ENCODE measurements around the gene GNB1. TPM values are rescaled to one million over a fixed set of nuclear protein-coding genes. Genes with fewer than 3 reads are reported as not detected.
"Not testable (repeated sequence)": the region's sequence is repeated elsewhere in the genome, so short reads cannot be mapped to it uniquely, and the experiment has no call there.

The GNB1 gene
- polyA plus RNA-seq, 3 donors, result 270 to 294 (median 288) TPM

DNA sequence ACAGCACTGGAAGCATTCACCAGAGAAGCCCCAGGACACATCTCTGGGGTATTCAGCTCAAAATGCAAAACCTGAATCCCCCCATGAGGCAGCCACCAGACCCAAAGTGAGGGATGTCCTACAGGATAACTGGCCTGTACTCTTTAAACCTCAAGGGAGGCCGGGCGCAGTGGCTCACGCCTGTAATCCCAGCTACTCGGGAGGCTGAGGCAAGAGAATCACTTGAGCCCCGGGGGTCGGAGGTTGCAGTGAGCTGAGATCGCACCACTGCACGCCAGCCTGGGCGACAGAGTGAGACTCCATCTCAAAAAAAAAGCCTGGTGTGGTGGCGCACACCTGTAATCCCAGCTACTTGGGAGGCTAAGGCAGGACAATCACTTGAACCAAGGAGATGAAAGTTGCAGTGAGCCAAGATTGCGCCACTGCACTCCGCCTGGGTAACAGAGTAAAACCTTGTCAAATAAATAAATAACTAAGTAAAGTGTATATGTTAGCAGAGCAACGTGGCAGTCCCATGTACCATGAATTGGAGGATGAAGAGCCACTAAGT lies 29.1 kb downstream of the GNB1 start:
- DNase-seq (ENCODE audit: low read depth in 3 of 3, low spot score in 2 of 3), result not testable (repeated sequence)

GRCh38 chr1:1861339-1861730 lies 29.6 kb downstream of the GNB1 start:
- DNase-seq (ENCODE audit: low read depth in 3 of 3, low spot score in 2 of 3), result no peak

DNA sequence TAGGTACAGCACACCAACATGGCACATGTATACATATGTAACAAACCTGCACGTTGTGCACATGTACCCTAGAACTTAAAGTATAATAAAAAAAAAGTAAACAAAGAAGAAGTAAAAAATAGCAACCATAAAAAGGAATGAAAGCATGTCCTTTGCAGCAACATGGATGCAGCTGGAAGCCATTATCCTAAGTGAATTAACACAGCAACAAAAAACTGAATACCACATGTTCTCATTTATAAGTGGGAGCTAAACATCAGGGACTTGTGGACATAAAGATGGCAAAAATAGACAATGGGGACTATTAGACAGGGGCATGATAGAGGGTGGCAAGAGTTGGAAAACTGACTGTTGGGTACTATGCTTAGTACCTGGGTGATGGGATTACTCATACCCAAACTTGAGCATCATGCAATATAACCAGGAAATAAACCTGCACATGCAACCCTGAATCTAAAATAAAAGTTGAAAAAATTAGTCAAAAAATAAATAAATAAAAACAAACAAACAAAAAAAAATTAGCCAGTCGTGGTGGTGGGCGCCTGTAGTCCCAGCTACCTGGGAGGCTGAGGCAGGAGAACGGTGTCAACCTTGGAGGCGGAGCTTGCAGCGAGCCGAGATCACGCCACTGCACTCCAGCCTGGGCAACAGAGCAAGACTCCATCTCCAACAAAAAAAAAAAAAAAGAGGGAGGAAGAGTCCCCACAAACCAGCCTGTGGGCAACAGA lies 30.8 kb downstream of the GNB1 start:
- not testable (repeated sequence) for DNase-seq (ENCODE audit: low read depth in 3 of 3, low spot score in 2 of 3)

- peak; percentile 40 to 51 (median 47) for DNase-seq (ENCODE audit: low read depth in 3 of 3, low spot score in 2 of 3)
Observed at GRCh38 chr1:1858382-1859086, 32.4 kb downstream of the GNB1 start.

DNA sequence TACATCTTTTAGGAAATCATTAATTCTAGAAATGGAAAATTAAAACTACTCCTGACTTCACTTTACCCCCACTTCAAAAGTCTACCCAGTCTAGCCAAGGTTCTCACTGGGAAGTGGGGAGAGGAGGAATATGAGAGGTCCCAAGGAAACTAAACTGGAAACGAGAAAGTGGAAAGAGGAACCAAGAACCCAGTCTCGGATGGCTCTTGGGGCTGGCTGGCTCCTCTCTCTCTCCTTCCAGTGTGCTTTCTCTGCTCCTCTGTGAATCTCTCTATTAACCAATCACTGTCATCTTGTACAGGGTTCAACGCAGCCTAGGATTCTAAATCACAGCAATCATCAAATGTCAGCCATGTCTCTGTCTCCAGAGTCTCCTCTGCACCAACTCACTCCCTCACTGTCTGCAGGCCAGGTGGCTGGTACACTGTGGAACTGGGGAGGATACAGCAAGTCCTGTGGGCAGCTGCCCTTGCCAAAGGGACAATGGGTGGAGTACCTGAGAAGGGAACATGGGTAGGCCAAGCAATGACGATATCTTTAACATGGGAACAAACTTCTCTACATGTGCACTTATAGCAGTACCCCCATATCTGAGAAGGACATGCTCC lies 33.7 kb downstream of the GNB1 start:
- DNase-seq (ENCODE audit: low read depth in 3 of 3, low spot score in 2 of 3), result no peak

- not testable (repeated sequence) for DNase-seq (ENCODE audit: low read depth in 3 of 3, low spot score in 2 of 3)
Observed at GRCh38 chr1:1856161-1856560, 34.7 kb downstream of the GNB1 start.

- DNase-seq (ENCODE audit: low read depth in 3 of 3, low spot score in 2 of 3), result no peak
Observed at GRCh38 chr1:1853593-1854257, 37.2 kb downstream of the GNB1 start.

DNA sequence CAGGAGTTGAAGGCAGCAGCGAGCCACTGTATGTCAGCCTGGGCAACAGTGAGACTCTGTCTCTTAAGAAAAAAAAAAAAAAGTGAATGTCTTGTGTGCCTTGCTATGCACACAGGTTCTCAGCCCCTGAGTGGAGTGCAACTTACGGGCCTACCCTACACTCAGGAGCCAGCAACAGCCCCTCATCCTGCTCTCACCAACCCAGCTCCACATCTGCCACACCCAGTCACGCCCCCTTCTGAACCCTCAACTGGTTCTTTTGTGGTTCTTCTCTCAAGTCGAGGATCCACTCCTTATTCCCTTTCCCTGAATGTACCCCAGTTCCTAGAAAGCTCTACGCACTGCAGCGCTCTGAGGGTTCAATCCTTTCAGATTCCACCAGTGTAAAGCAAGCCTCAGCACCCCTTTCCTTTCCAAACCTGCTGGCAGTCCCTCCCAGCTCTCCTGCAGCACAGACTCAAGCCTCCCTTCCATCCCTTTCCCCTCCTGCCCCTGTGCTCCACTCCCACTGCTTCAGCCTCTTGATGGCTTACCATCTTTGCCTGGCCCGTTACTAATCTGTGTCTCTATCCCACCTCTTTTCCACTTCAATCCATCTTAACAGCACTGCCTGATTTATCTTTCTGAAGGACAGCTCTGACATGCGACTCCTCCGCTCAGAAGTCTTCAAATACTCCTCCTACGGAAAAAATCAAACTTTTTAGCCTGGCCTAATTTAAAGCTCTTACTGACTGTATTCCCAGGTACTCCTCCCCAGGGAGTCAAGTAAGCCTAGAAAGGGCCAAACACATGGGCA lies 38.1 kb downstream of the GNB1 start:
- DNase-seq (ENCODE audit: low read depth in 3 of 3, low spot score in 2 of 3), result no peak

DNA sequence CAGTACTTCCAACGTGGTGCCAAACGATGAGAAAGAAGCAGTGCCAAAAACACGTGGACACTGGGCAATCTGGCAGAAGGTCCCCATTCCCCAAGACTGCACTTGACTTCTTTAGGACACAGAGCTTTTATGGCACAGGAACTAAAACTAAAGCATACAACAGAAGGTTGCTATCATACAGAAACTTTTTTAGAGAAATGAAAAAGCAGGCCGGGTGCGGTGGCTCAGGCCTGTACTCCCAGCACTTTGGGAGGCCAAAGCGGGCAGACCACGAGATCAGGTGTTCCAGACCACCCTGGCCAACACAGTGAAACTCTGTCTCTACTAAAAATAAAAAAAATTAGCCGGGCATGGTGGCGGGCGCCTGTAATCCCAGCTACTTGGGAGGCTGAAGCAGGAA lies 43.0 kb downstream of the GNB1 start:
- no peak for DNase-seq (ENCODE audit: low read depth in 3 of 3, low spot score in 2 of 3)

GRCh38 chr1:1847061-1847850 lies 43.6 kb downstream of the GNB1 start:
- DNase-seq (ENCODE audit: low read depth in 3 of 3, low spot score in 2 of 3), result no peak

GRCh38 chr1:1846386-1846918 lies 44.4 kb downstream of the GNB1 start:
- DNase-seq (ENCODE audit: low read depth in 3 of 3, low spot score in 2 of 3), result no peak

GRCh38 chr1:1842360-1843146 lies 48.3 kb downstream of the GNB1 start:
- DNase-seq (ENCODE audit: low read depth in 3 of 3, low spot score in 2 of 3), result no peak

DNA sequence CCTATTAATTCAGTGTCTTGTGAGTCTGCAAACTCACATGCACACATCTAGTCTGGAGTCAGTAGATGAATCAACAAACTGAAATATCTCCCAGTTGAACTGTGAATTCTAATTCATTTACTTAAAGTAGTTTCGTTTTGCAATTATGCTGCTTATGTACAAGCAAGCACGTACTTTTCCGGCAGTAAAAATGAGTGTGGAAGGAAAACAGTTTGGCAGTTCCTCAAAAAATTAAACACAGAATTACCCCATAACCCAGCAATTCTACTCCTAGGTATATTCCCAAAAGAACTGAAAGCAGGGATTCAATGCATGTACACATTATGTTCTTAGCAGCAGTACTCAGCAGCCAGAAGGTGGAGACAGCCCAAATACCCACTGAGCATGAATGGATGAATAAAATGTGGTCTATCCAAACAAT lies 49.3 kb downstream of the GNB1 start:
- no peak for DNase-seq (ENCODE audit: low read depth in 3 of 3, low spot score in 2 of 3)

DNA sequence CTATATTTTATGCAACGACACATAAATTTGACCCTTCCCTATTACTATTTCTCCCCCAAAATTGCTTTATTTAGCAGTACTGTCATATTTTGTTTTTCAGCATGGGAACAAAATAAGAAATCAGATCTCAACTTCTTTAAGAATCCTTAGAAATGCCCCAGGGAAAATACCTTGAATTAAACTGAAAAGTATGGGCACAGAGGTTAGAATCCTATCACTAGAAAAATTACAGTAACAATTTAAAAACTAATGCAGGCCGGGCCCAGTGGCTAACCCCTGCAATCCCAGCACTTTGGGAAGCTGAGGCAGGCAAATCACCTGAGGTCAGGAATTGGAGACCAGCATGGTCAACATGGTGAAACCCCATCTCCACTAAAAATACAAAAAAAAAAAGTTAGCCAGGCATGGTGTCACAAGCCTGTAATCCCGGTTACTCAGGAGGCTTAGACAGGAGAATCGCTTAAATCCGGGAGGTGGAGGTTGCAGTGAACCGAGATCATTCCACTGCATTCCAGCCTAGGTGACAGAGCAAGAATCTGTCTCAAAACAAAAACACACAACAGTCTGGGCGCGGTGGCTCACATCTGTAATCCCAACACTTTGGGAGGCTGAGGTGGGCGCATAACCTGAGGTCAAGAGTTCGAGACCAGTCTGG lies 51.4 kb downstream of the GNB1 start:
- no peak for DNase-seq (ENCODE audit: low read depth in 3 of 3, low spot score in 2 of 3)

- DNase-seq (ENCODE audit: low read depth in 3 of 3, low spot score in 2 of 3), result no peak
Observed at GRCh38 chr1:1836119-1836518, 54.8 kb downstream of the GNB1 start.

DNA sequence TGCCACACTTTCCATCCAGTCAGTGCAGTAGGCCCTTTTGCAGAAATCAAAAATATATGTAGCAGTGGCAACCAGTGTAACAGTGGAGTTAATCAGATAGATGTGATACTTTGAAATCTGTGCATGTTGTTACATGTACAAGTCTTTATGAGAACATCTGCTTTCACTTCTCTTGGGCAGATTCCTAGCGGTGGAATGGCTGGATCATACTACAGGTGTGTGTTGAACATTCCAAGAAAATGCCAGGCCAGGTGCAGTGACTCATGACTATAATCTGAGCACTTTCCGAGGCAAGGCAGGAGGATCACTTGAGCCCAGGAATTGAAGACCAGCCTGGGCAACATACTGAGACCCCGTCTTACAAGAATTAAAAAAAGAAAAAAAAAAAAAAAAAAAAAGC lies 55.3 kb downstream of the GNB1 start:
- no peak for DNase-seq (ENCODE audit: low read depth in 3 of 3, low spot score in 2 of 3)

DNA sequence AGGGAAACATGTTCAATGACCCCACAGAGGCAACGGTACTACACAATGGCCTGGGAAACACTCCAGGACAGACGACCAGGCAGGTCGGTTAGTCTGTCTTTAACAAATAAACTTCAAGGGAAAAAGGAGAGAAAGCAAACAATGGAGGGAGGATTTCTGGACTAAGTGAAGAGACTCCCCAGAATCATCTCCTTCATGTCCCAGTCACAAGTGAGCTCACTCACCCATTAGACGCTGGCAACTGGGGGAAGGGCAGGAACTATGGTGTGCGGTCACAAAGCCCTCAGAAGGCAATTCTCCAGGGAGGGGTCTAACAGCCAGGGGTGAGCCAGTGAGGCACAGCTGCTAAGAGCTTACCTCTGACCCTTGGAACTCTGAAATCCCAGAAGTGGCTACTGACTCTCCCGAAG lies 57.0 kb downstream of the GNB1 start:
- DNase-seq (ENCODE audit: low read depth in 3 of 3, low spot score in 2 of 3), result peak in 1 of 3 donors; percentile 38

DNA sequence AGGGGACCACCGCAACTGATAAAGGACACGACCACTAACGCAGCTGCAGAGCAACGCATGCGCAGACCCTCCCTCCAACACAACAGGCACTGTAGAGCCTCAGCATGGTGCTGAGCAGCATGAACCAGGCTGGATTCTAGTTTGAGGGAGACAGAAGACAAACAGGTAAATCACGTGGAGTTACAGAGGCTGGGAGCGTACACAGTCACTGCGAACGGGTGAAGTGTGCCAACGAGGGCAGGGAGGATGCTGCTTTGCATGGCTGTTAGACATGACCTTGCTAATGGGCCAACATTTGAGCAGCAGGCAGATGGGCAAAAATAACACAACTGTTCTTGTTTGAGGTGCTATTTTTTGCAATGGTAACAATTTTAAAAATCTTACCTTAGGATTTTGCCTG lies 57.4 kb downstream of the GNB1 start:
- DNase-seq (ENCODE audit: low read depth in 3 of 3, low spot score in 2 of 3), result no peak
